KG1 (cell line): ENCODE measurements around the gene MRFAP1L1.

Experiments used
- DNase-seq: peaks from one replicate; lab custom pipeline; 2025; lab: John Stamatoyannopoulos, UW

Gene MRFAP1L1

GRCh38 chr4:6660430-6660829 is 49.2 kb downstream of the MRFAP1L1 start:
- DNase-seq = no peak

GRCh38 chr4:6659897-6660296 is 49.8 kb downstream of the MRFAP1L1 start:
- DNase-seq = no peak

GRCh38 chr4:6658597-6659075 is 51.0 kb downstream of the MRFAP1L1 start:
- no peak for DNase-seq

- no peak for DNase-seq
Observed at GRCh38 chr4:6658209-6658595, 51.5 kb downstream of the MRFAP1L1 start.
